Bronchial epithelial cell (primary cell): Measurements from ENCODE around the gene PDLIM7. TPM values are rescaled to one million over a fixed set of nuclear protein-coding genes. Genes with fewer than 3 reads are reported as not detected.

Experiments
- DNase-seq: peaks from one replicate; pipeline ENCODE4 v3.0.0-alpha.2; 2010; ENCODE audit warnings: low read depth
- FAIRE-seq: peaks from 2 replicates; lab custom pipeline; 2011; peaks lifted over from hg19 to GRCh38; lab: Jason Lieb, UNC
- H3K27me3 ChIP-seq: 2 replicates; pipeline ENCODE4 v1.5.1; 2011; ENCODE audit warnings: low read length; ENCODE audit not compliant: control insufficient read depth, insufficient read depth
- H3K36me3 ChIP-seq: 2 replicates; pipeline ENCODE4 v1.5.1; 2011; ENCODE audit warnings: low read length; ENCODE audit not compliant: control insufficient read depth, insufficient read depth
- H3K4me3 ChIP-seq: 2 replicates; pipeline ENCODE4 v1.5.1; 2011; ENCODE audit warnings: mild to moderate bottlenecking, low read depth, low read length, control low read depth
- CTCF ChIP-seq: IDR thresholded peaks from 2 replicates; pipeline ENCODE4 v1.5.1; 2011; ENCODE audit warnings: mild to moderate bottlenecking, moderate library complexity, low read length, control low read depth, inconsistent platforms; ENCODE audit not compliant: insufficient read depth, severe bottlenecking
- total RNA-seq: library from RNA; depleted of rRNA; stranded (reverse); fragments of >200 nt; gene quantifications from 2 replicates; pipeline ENCODE4 v1.2.1, GENCODE V29; 2014

PDLIM7 gene
- total RNA-seq, 1 donor from 2014 or later, result 19.5 TPM

GRCh38 chr5:177483994-177484901, 13.2 kb downstream of the PDLIM7 start:
- DNase-seq (no peak), FAIRE-seq (peak; percentile 91)
- TF ChIP-seq CTCF, result no peak
- H3K4me3 ChIP-seq, result no peak overlapping the region
- no peaks in the 10 kb centered on the region for H3K27me3 ChIP-seq
- peaks cover 45% of the 10 kb centered on the region for H3K36me3 ChIP-seq

- FAIRE-seq, result no peak
- TF ChIP-seq CTCF, result no peak
- peaks cover 38% of the 10 kb centered on the region for H3K36me3 ChIP-seq
- no peaks in the 10 kb centered on the region for H3K27me3 ChIP-seq
- no peak for DNase-seq
- H3K4me3 ChIP-seq, result no peak overlapping the region
Observed at GRCh38 chr5:177483042-177483441, 14.4 kb downstream of the PDLIM7 start.

GRCh38 chr5:177482359-177482795, 15.0 kb downstream of the PDLIM7 start:
- Histone ChIP-seq H3K36me3 (peaks cover 31% of the 10 kb centered on the region), H3K4me3 (no peak overlapping the region), H3K27me3 (no peaks in the 10 kb centered on the region)
- no peak for TF ChIP-seq CTCF
- DNase-seq (no peak), FAIRE-seq (no peak)

GRCh38 chr5:177479774-177480173, 17.6 kb downstream of the PDLIM7 start:
- Histone ChIP-seq H3K27me3 (no peaks in the 10 kb centered on the region), H3K4me3 (no peak overlapping the region), H3K36me3 (peaks cover 20% of the 10 kb centered on the region)
- FAIRE-seq (no peak), DNase-seq (no peak)
- no peak for TF ChIP-seq CTCF

GRCh38 chr5:177478711-177479646, 18.4 kb downstream of the PDLIM7 start:
- FAIRE-seq (no peak), DNase-seq (peak; percentile 69)
- H3K27me3 ChIP-seq, result no peaks in the 10 kb centered on the region
- H3K4me3 ChIP-seq, result no peak overlapping the region
- TF ChIP-seq CTCF, result no peak
- peaks cover 12% of the 10 kb centered on the region for H3K36me3 ChIP-seq
